Esophagus squamous epithelium (tissue), 4 donors: ENCODE data around the gene B4GALT5.

Source experiments
- CTCF ChIP-seq, 6 experiments: fragments of 450-650 bp in 4 of 6; fragments of 200-600 bp in 2 of 6; sonication (generic) in 2 of 6; IDR thresholded peaks; one replicate each; pipeline ENCODE4 v1.5.1; 2016 to 2019; ENCODE audit warnings: antibody characterized with exemption in 6 of 6, mild to moderate bottlenecking in 4 of 6, moderate library complexity in 4 of 6
- POLR2A ChIP-seq, 4 donors: fragments of 450-650 bp; IDR thresholded peaks; one replicate each; pipeline ENCODE4 v1.6.1; 2017; ENCODE audit warnings: antibody characterized with exemption in 4 of 4, mild to moderate bottlenecking in 4 of 4, moderate library complexity in 3 of 4

- no peak for TF ChIP-seq CTCF (IDR thresholded peaks at IDR 0.05)
- TF ChIP-seq POLR2A (IDR thresholded peaks at IDR 0.05), result no peak
Observed at GRCh38 chr20:49644980-49645565, 68.6 kb downstream of the B4GALT5 start.
